Limb (tissue), 2 donors: ENCODE results near the gene PTPRN2.
"Not testable (repeated sequence)": the region's sequence is repeated elsewhere in the genome, so short reads cannot be mapped to it uniquely, and the experiment has no call there.

Experiments used
- DNase-seq, 2 donors: peaks; one replicate each; pipeline ENCODE4 v3.0.0-alpha.2; 2016; ENCODE audit errors: extremely low spot score in 2 of 2

PTPRN2 gene

DNA sequence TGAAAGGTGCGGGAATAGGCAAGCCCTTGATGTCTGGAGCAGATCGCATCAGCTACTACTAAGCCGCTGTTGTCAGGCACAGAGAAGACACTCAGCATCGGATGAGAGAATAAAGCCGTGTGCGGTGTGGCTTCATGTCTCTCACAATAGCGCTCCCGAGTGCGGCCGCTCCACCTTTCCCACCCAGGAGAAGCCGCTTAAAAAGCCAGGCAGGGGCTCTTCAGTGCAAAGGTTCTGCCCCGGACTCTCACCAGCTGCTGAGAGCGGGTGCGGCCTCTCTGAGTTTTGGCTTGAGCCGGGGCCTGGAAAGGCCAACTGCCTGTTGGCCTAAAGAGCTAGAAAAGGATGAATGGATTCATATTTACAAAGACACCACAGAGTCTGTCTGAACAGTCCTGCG, 650.2 kb downstream of the PTPRN2 start:
- DNase-seq = no peak

- no peak for DNase-seq
Observed at GRCh38 chr7:157936976-157937375, 650.6 kb downstream of the PTPRN2 start.

GRCh38 chr7:157935721-157936120, 651.9 kb downstream of the PTPRN2 start:
- not testable (repeated sequence) for DNase-seq

- not testable (repeated sequence) for DNase-seq
Observed at GRCh38 chr7:157933219-157934155, 654.1 kb downstream of the PTPRN2 start.

GRCh38 chr7:157932498-157933218, 655.0 kb downstream of the PTPRN2 start:
- no peak for DNase-seq

- DNase-seq = no peak
Observed at GRCh38 chr7:157930926-157931466, 656.6 kb downstream of the PTPRN2 start.

GRCh38 chr7:157930441-157930840, 657.2 kb downstream of the PTPRN2 start:
- no peak for DNase-seq

GRCh38 chr7:157929671-157930070, 658.0 kb downstream of the PTPRN2 start:
- no peak for DNase-seq

DNA sequence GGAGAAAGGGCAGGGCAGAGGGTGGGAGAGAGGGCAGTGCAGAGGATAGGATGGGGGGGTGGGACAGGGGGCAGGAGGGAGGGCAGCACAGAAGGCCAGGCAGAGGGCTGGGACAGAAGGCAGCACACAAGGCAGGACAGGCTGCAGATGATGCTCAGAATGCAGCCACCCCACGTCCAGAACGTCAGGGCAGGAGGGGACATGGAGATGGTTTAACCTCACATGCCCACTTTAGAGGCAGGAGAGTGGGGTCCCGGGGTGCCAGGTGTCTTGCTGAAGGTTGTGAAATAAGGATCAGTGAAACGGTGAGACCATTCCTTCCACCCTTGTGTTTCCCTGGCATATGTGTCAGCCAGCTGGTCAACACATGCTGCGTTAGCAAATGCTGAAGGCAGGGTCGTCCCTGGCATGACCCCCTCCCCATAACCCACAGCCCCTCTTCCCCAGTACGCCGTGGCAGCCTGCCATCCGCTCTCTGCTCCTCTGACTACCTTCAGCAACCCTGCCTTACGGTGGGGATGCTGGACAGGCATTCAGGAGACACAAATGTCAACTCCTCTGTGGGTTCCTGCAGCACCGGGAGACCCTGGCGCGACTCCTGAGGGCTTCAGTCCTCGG, 658.7 kb downstream of the PTPRN2 start:
- no peak for DNase-seq

DNA sequence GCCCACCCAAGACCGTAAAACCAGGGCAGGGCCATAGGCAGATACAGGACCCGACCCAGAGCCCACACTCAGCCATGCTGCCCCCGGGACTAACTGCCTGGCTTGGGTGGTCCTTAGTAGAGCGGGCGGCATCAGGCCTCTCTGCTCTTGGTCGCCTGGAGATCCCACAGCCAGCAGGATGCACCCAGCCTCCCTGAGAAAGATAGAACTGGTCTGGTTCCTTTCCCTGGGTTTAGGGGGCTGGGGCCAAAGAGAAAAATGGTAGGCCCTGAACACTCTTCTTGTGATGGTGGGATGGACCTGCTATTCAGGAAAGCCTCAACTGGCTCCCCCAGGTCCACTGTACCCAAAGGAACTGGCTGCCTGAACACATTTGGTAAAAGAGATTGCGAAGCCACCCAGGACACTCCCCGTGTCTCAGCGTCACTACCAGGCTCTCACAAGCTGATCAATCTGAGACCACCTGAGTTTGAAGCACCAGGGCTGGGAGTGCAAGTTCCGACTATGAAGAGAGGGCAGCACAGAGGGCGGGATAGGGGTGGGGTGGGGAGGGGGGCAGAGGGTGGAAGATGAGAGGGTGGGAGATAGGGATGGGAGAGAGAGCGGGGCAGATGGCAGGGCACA, 659.3 kb downstream of the PTPRN2 start:
- DNase-seq = no peak

DNA sequence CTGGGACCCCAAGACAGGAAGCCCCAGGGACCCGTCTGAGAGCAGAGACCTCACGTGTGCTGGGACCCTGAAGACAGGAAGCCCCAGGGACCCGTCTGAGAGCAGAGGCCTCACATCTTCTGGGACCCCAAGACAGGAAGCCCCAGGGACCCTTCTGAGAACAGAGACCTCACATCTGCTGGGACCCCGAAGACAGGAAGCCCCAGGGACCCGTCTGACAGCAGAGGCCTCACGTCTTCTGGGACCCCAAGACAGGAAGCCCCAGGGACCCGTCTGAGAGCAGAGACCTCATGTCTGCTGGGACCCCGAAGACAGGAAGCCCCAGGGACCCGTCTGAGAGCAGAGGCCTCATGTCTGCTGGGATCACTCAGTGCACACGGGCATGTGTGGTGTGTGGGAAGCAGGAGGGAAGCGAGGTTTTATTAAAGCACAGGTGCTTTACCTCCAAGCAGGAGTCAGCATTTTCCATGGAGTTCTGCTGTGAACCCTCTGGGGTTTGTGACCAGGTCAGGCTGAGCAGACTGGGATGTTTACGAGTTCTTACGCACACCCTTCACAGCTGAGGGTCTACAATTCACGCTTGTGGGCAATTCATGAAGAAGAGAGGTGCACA, 660.2 kb downstream of the PTPRN2 start:
- DNase-seq = no peak

- no peak for DNase-seq
Observed at GRCh38 chr7:157926521-157927150, 661.0 kb downstream of the PTPRN2 start.

DNA sequence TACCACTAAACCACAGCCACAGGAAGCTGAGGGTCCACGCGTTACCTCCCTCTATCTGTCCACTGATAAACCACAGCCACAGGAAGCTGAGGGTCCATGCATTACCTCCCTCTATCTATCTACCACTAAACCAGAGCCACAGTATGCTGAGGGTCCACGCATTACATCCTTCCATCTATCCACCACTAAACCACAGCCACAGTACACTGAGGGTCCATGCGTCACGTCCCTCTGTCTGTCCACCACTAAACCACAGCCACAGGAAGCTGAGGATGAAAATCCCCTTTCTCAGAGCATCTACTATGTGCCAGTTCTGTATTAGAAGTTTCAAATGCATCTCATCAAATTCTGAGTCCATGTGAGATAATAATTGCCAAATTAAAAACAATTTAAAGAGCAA, 661.5 kb downstream of the PTPRN2 start:
- DNase-seq = no peak

DNA sequence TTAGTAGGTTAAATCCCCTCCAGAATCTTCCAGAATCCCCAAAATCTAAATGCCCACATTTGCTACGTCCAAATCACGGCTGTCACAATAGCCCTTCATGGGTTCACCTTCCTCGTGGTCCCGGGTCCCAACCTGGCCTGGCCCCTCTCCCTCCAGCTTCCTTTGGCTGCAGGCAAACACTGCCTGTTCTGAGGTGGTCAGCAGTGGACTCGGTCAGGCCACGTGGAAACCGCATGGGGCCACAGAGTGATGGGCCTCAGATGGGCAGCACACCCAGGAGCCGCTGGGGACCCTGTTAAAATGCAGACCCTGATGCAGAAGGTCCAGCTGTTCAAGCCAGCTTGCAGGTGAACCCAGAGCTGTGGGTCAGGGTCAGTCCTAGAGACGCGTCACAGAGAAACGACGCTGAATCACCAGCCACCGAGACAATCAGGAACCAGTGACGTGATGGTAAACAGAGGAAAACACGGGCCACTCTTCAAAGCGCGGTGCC, 662.2 kb downstream of the PTPRN2 start:
- DNase-seq = no peak

GRCh38 chr7:157923903-157924630, 663.6 kb downstream of the PTPRN2 start:
- DNase-seq = no peak

- DNase-seq = no peak
Observed at GRCh38 chr7:157922576-157922975, 665.0 kb downstream of the PTPRN2 start.

DNA sequence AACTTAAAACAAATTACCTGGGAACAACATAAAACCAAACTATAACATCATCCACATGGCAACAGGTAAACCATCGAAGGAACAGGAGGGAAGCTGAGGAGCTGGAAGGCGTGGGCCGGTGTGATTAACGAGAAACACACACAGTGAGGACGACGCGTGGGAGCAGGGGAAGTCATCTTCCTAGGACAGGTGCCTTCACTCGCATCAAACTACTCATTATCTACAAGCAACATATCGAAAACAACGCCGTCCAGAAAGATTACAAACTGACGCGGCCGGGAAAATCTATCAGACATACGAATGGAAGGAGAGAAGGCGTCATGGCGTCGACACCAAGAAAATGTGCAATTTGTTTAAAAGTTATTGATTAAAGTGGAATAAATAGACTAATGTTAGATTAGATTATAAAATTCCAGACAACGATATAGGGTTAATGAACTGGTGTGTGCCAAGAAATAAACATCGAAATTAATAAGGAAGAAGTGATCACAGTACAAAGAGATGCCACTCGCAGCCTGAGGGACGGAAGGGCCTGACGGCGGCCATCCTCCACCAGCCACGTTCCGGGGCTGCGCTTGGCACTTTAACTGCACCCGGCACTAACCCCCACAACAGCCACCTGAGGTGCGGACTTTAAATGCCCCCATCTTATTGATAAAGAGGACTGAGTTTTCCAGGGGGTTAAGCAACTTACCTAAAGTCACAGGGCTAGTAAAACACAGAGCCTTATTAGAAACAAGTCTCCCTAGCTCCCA, 669.1 kb downstream of the PTPRN2 start:
- DNase-seq = no peak

GRCh38 chr7:157916946-157917640, 670.5 kb downstream of the PTPRN2 start:
- DNase-seq = no peak
